Purkinje cell (primary cell): ENCODE results near the gene APOA5. TPM values are rescaled to one million over a fixed set of nuclear protein-coding genes. Genes with fewer than 3 reads are reported as not detected.

Source experiments
- polyA plus RNA-seq: library from polyadenylated mRNA; unstranded; fragments of >200 nt; fragmentation: Nextera tagmentation; gene quantifications from 2 replicates; pipeline ENCODE4 v1.2.1, GENCODE V29; 2014

The APOA5 gene
- polyA plus RNA-seq = not detected in 2 replicates

GRCh38 chr11:116791813-116792143 lies at the start of gene APOA5:
Gene APOA5 (minus strand): TSS chr11:116791879. CDS start chr11:116791860, 19 bp downstream.

GRCh38 chr11:116837231-116838091 lies 45.8 kb upstream of the APOA5 start, which contains the start of gene APOA1:
Gene APOA1 (minus strand): TSS chr11:116837622. CDS start chr11:116837387, 235 bp downstream.

GRCh38 chr11:116829525-116830183 lies 38.0 kb upstream of the APOA5 start, which contains the start of gene APOC3:
Gene APOC3 (plus strand): TSS chr11:116829907. CDS start chr11:116830583, 676 bp downstream.

GRCh38 chr11:116823031-116823843 lies 31.6 kb upstream of the APOA5 start, which contains the start of gene APOA4:
Gene APOA4 (minus strand): TSS chr11:116823304. CDS start chr11:116823191, 113 bp downstream.

GRCh38 chr11:116787786-116788486 lies 3.7 kb downstream of the APOA5 start, which contains the start of gene ZPR1:
Gene ZPR1 (minus strand): TSS chr11:116788023. CDS start chr11:116787990, 33 bp downstream.

GRCh38 chr11:116772443-116773202 lies 19.1 kb downstream of the APOA5 start, which contains the start of gene BUD13:
Gene BUD13 (minus strand): TSS chr11:116772987. CDS start chr11:116772964, 23 bp downstream.

Other genes with a start within 250 kb of the APOA5 start
- gene BUD13, start 18.9 kb downstream of the APOA5 start, polyA plus RNA-seq = 0.79 and 7.1 TPM in 2 replicates
- 15.3 and 16.0 TPM in 2 replicates for gene ZPR1, start 3.9 kb downstream of the APOA5 start, polyA plus RNA-seq
- not detected in 2 replicates for gene APOA4, start 31.4 kb upstream of the APOA5 start, polyA plus RNA-seq
- not detected in 2 replicates for gene APOC3, start 38.0 kb upstream of the APOA5 start, polyA plus RNA-seq
- 12.6 and 17.5 TPM in 2 replicates for gene APOA1, start 45.7 kb upstream of the APOA5 start, polyA plus RNA-seq